T-helper 17 cell (primary cell): Measurements from ENCODE around the gene FTO. TPM values are rescaled to one million over a fixed set of nuclear protein-coding genes. Genes with fewer than 3 reads are reported as not detected.

ENCODE experiments used
- ATAC-seq: fragments of 150-1000 bp; cut with Tn5 transposase; 2 replicates; pipeline ENCODE4 v1.10.0; 2021; ENCODE audit warnings: mild to moderate bottlenecking, moderate library complexity
- DNase-seq, 3 donors: peaks; one replicate each; pipeline versions ENCODE4 v3.0.0 to v3.0.0-alpha.2; 2020 to 2021
- H3K9me3 ChIP-seq: one replicate; pipeline ENCODE4 v1.7.0; 2013; ENCODE audit warnings: low read length, mild to moderate bottlenecking; ENCODE audit not compliant: control insufficient read depth, poor library complexity, severe bottlenecking
- H3K27ac Mint-ChIP-seq: one replicate; pipeline ENCODE4 v1.8.0; 2022; ENCODE audit warnings: mild to moderate bottlenecking, moderate library complexity, mixed read lengths
- H3K27me3 Mint-ChIP-seq: one replicate; pipeline ENCODE4 v1.8.0; 2022; ENCODE audit warnings: mixed read lengths
- H3K36me3 Mint-ChIP-seq: one replicate; pipeline ENCODE4 v1.8.0; 2022; ENCODE audit warnings: low read depth, mixed read lengths
- H3K4me1 Mint-ChIP-seq: one replicate; pipeline ENCODE4 v1.8.0; 2022; ENCODE audit warnings: mild to moderate bottlenecking, mixed read lengths
- H3K4me3 Mint-ChIP-seq: one replicate; pipeline ENCODE4 v1.8.0; 2022; ENCODE audit warnings: mild to moderate bottlenecking, moderate library complexity, mixed read lengths
- total RNA-seq, 4 donors: library from RNA in 2 of 4; stranded (reverse) in 2 of 4; gene quantifications; one replicate each; pipeline ENCODE4 v1.2.3 and lab custom pipeline; 2022 to 2026

FTO gene
- total RNA-seq, 2 donors from 2014 or later: 53.0 to 53.3 TPM

DNA sequence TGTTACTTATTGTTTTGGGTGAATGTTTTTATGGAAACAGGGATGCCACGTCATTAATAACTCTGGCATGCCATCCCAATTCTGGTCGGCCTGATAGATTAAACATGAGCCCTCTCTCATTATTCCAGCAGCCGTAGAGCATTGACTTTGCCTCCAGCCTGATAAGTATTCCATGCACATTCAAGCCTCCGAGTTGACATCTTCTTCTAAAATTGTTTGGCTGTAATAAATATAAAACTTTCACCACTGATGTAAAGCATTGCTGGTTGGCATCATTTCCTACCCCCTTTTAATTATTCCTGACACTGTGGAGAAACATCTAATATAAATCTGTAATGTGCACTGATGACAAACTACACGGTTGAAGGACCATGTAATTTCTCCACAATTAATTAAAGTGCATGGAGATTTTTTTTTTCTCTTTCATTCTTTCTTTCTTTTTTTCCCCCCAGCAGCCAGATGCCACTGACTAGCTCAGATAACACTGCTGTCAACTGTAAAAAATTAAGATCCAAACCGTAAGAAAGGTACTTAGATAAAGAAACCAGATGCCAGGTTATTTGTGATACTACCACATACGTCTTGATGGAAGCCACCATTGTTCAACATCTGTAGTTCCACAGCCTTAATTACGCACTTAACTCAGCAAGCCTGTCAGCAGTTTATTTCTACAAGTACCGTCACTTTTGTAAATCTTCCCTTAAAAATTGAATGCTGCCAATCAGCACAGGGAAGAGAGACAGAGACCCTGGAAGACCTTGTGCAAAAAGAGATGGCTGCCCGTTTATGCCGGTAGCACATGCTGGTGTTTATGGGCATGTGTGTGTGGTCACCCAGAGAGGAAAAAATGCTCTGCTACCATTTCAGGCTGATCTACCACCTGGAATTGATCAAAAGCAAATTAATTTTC, 344.9 kb downstream of the FTO start:
- Mint-ChIP-seq H3K4me3 (no peak overlapping the region), H3K36me3 (no peaks in the 10 kb centered on the region), H3K4me1 (peaks cover 5% of the 10 kb centered on the region), H3K27ac (no peak overlapping the region), H3K27me3 (no peaks in the 10 kb centered on the region)
- DNase-seq (no peak), ATAC-seq (no peak)
- H3K9me3 ChIP-seq: no peaks in the 10 kb centered on the region

- Mint-ChIP-seq H3K36me3 (no peaks in the 10 kb centered on the region), H3K27ac (no peak overlapping the region), H3K4me3 (no peak overlapping the region), H3K27me3 (no peaks in the 10 kb centered on the region), H3K4me1 (peaks cover 5% of the 10 kb centered on the region)
- no peaks in the 10 kb centered on the region for H3K9me3 ChIP-seq
- ATAC-seq (no peak), DNase-seq (no peak)
These were observed 345.9 kb downstream of the FTO start for GRCh38 chr16:54049591-54050458.

DNA sequence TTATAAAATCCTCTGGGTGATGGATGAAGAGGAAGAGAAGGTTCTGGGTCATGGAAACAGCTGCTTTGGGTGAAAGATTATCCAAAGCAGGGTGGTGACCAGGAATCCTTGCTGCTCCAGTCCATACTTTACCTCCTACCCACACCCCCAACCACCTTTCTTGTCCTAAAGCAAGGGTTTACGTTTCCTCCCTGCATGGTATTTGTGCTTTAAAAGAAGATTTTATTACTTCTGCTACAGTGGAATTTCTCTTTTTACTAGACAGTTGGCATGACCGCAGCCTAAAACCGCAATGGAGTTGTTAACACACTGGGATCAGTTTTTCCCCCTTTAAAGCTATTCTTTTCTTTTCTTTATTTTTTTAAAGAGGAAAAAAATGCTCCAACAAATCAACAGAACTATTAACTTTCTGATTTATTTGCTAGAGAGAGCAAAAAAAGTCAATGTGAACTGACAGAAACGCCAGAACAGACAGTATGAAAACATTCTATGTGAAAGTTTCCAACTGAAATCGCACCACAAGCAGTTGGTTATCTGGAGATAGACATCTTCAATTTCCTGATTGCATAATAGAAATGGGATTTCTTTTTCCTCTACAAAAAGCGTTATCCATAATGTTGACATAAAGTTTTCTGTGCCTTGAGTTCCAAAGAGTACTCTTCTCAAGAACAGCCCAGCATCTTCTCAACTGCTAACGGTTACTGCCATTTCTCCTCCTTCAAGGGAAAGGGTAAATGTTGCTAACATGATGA, 346.7 kb downstream of the FTO start:
- H3K27ac Mint-ChIP-seq: no peak overlapping the region
- H3K9me3 ChIP-seq: no peaks in the 10 kb centered on the region
- H3K4me1 Mint-ChIP-seq: peaks cover 5% of the 10 kb centered on the region
- H3K4me3 Mint-ChIP-seq: no peak overlapping the region
- no peak for ATAC-seq
- no peaks in the 10 kb centered on the region for H3K36me3 Mint-ChIP-seq
- no peaks in the 10 kb centered on the region for H3K27me3 Mint-ChIP-seq
- DNase-seq: no peak

DNA sequence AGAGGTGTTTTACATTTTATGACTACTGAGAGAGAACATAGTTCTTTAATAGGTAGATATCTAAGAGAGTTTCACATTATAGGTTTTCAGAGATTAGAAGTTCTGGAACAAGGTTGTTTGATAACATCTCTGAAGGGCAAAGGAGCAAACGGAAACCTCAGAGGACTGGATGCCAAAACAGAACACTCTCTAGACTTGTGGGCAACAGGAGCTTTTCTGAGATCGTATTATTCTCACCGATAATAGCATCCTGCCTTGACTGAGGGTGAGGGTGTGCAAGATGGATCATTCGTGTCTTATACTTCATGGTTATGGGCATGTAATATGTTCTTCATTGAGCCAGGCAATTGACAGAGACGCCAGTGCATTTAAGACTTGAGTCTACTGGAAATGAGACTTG, 347.9 kb downstream of the FTO start:
- no peaks in the 10 kb centered on the region for H3K9me3 ChIP-seq
- ATAC-seq: no peak
- Mint-ChIP-seq H3K4me1 (peaks cover 5% of the 10 kb centered on the region), H3K36me3 (no peaks in the 10 kb centered on the region), H3K4me3 (no peak overlapping the region), H3K27me3 (no peaks in the 10 kb centered on the region), H3K27ac (no peak overlapping the region)
- DNase-seq: no peak

- Mint-ChIP-seq H3K27ac (no peak overlapping the region), H3K36me3 (no peaks in the 10 kb centered on the region), H3K27me3 (no peaks in the 10 kb centered on the region), H3K4me3 (no peak overlapping the region), H3K4me1 (peaks cover 5% of the 10 kb centered on the region)
- no peaks in the 10 kb centered on the region for H3K9me3 ChIP-seq
- no peak for DNase-seq
- ATAC-seq: no peak
These were observed 348.3 kb downstream of the FTO start for GRCh38 chr16:54052271-54052670.

DNA sequence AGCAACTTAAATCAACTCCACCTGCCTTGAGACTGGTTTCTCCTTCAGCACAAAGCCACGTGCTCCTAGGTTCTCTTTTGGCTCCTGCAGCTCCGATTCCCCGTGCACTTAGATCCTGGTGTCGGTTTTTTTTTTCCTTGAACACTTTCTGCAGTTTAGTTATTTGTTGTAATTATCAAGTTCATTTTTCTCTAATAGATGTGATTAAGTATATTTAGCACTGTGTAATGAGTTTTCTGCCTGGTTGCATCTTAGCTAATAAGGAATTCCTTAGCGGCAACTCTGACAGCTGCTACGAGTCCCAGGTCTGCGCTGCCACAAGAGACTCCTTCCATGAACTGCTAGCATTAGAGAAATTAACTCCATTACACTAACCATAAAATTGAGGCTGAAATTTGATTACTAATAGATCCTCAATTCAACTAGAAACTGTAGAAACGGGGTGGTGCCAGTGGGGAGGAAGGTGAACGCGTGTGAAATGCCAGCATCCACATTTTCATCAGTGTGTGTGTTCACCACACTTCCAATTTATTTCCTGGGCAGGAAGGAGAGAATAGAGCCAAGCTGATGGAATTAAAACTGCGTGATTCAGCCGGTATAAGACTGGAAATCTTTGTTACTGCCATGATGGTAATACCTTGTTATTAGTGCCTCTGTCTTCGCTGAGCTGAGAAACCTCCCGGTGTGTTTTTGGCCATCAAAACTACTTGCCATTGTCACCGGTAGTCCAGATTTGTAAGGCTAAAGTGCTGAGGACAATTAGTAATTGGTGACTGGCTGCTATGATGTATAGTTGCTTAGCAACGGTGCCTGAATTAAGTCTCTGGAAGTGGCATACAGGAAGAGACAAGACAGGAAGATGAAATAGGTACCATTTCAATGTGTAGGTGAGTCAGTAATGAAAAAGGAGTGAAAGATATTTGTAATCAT, 350.2 kb downstream of the FTO start:
- H3K27ac Mint-ChIP-seq: no peak overlapping the region
- DNase-seq (no peak), ATAC-seq (no peak)
- H3K9me3 ChIP-seq: no peaks in the 10 kb centered on the region
- no peaks in the 10 kb centered on the region for H3K27me3 Mint-ChIP-seq
- H3K36me3 Mint-ChIP-seq: peaks cover 2% of the 10 kb centered on the region
- H3K4me1 Mint-ChIP-seq: peaks cover 2% of the 10 kb centered on the region
- H3K4me3 Mint-ChIP-seq: no peak overlapping the region

DNA sequence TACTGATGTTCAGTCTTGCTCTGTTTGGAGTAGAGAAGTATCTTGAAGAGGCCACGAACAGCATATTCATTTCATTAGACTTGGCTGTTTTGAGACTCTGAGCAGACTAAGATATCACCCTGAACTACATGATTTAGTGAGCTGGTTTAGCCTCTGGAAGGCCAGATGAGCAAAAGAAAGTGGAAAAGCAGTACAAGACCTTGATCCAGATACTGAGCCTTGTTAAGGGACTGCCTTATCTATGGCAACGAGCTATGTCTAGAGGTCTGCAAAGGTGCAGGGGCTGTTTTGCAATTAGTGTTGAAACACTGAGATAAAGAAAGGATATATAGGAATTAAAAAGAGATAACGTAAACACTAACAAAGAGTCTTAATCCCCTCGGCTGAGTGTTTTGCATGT, 351.2 kb downstream of the FTO start:
- no peaks in the 10 kb centered on the region for H3K27me3 Mint-ChIP-seq
- no peaks in the 10 kb centered on the region for H3K4me1 Mint-ChIP-seq
- H3K9me3 ChIP-seq: no peaks in the 10 kb centered on the region
- peaks cover 2% of the 10 kb centered on the region for H3K36me3 Mint-ChIP-seq
- DNase-seq (no peak), ATAC-seq (no peak)
- no peak overlapping the region for H3K4me3 Mint-ChIP-seq
- no peak overlapping the region for H3K27ac Mint-ChIP-seq

- ATAC-seq (no peak), DNase-seq (no peak)
- no peaks in the 10 kb centered on the region for H3K9me3 ChIP-seq
- Mint-ChIP-seq H3K27ac (no peak overlapping the region), H3K4me3 (no peak overlapping the region), H3K36me3 (peaks cover 2% of the 10 kb centered on the region), H3K27me3 (no peaks in the 10 kb centered on the region), H3K4me1 (no peaks in the 10 kb centered on the region)
These were observed 351.9 kb downstream of the FTO start for GRCh38 chr16:54055864-54056263.

DNA sequence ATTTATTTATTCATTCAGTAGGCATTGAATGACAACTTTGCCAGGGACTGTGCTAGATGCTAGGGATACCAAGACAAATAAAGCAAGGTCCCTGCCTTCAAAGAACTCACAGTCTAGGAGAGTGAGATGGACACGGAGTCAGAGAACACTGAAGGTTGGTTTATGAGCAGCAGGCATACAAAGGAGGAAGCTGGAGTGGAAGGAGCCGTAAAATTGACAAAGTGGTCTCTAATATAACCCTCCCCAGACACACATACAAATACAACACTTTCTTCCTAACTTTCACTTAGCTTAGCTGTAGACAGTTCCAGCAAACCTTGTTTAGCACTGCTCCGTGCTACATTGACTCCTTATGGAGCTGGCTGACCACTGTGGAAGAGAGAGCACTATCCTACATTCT, 353.0 kb downstream of the FTO start:
- H3K4me1 Mint-ChIP-seq: no peaks in the 10 kb centered on the region
- H3K36me3 Mint-ChIP-seq: peaks cover 2% of the 10 kb centered on the region
- no peak overlapping the region for H3K4me3 Mint-ChIP-seq
- DNase-seq (no peak), ATAC-seq (no peak)
- no peaks in the 10 kb centered on the region for H3K9me3 ChIP-seq
- no peak overlapping the region for H3K27ac Mint-ChIP-seq
- no peaks in the 10 kb centered on the region for H3K27me3 Mint-ChIP-seq

GRCh38 chr16:54059319-54059718, 355.4 kb downstream of the FTO start:
- no peaks in the 10 kb centered on the region for H3K9me3 ChIP-seq
- ATAC-seq (no peak), DNase-seq (no peak)
- Mint-ChIP-seq H3K27me3 (no peaks in the 10 kb centered on the region), H3K27ac (no peak overlapping the region), H3K4me1 (no peaks in the 10 kb centered on the region), H3K36me3 (peaks cover 2% of the 10 kb centered on the region), H3K4me3 (no peak overlapping the region)

DNA sequence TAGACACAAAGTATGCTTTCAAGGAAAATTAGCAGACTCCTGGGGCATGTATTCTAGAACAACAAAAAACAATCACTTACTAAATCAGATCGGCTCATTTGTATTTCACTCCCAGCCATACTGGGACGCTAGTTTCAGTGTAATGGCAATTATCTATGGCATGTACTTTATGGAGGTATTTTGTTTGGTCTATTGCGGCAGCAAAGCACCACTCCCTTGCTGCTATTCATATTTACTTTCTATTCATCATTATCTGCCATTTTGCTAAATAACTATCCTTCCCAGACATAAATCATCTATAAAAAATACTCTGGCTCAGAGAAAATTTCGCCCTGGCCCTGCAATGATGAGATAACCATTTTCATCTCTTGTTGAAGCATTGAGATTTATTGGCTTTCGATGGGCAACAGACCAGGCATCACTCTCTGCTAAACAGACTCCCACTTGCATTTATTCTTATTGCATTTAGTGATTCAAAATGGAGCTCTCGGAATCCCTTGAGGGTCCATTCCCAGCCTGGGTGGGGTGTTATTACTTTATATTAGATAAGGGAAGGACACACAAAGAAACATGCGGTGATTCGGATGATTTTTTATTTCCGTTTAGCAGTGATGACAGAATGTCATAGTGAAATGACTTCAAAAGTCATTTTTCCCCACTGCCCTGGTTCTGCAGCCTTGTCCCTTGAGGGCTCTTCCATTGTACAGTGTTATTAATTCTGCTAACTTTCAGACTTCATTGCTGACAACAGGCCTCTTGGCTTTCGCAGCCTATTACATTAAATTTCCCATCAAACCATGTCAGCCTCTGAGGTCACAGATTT, 356.9 kb downstream of the FTO start:
- no peaks in the 10 kb centered on the region for H3K9me3 ChIP-seq
- Mint-ChIP-seq H3K27ac (no peak overlapping the region), H3K4me1 (peaks cover 2% of the 10 kb centered on the region), H3K36me3 (peaks cover 2% of the 10 kb centered on the region), H3K4me3 (no peak overlapping the region), H3K27me3 (no peaks in the 10 kb centered on the region)
- DNase-seq: no peak
- no peak for ATAC-seq

DNA sequence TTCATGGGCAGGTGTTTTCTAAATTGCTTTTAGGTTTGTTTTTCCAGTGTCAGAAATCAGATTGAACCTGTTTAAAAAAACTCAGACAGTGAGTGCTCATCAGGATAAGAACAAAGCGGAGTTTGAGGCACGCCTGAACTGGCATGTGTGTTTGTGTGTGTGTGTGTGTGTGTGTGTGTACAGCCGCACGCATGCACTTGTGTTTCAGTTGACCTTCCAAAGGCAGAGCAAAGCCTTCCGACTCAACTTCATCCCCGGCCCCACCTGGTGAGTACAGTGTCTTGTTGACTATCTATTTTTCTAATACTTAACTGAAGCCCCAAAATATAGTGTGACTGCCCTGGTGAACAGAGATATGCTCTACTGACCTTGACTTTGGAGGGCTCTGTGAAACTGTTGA, 357.5 kb downstream of the FTO start:
- H3K36me3 Mint-ChIP-seq: peaks cover 3% of the 10 kb centered on the region
- no peak overlapping the region for H3K4me3 Mint-ChIP-seq

More for the DNA sequence above, 357.5 kb downstream of the FTO start:
- Mint-ChIP-seq H3K27ac (no peak overlapping the region), H3K4me1 (peaks cover 2% of the 10 kb centered on the region), H3K27me3 (no peaks in the 10 kb centered on the region)
- H3K9me3 ChIP-seq: no peaks in the 10 kb centered on the region
- DNase-seq (no peak), ATAC-seq (no peak)
